Measurements from ENCODE around the gene BEND2.

Gene BEND2

GRCh38 chrX:18133605-18134004, 87.1 kb downstream of the BEND2 start:
- DNase-seq: no peak

GRCh38 chrX:18129690-18130089, 91.0 kb downstream of the BEND2 start:
- DNase-seq: no peak

- no peak for DNase-seq
Measured at GRCh38 chrX:18126971-18127370, 93.7 kb downstream of the BEND2 start.

GRCh38 chrX:18119856-18120255, 100.8 kb downstream of the BEND2 start:
- no peak for DNase-seq
